T-helper 1 cell treated with Interleukin-12 subunit alpha and Interleukin-12 subunit beta and Interleukin-4 antibody, amounts not matched to agents 30 ng/mL and 1 ng/mL, for 36 hours (primary cell): Measurements from ENCODE around the gene RBP4. TPM values are rescaled to one million over a fixed set of nuclear protein-coding genes. Genes with fewer than 3 reads are reported as not detected.

Source experiments
- intact Hi-C: fragments of 100-400 bp; cut with micrococcal nuclease; formaldehyde crosslinking; loops from one replicate; pipeline ENCODE4 v1.15.1; 2024
- total RNA-seq: library from RNA; stranded (reverse); gene quantifications from 2 replicates; pipeline ENCODE4 v1.2.3, GENCODE V29; 2022

The RBP4 gene
- total RNA-seq = not detected in 2 replicates

- intact Hi-C loops = no loop called here
These were observed at the start of gene RBP4 for GRCh38 chr10:93601146-93601773. RBP4 (minus strand) TSS chr10:93601235; CDS start chr10:93601028, 207 bp downstream.

- intact Hi-C loops = no loop called here
These were observed 38.8 kb upstream of the RBP4 start for GRCh38 chr10:93639791-93640190.

DNA sequence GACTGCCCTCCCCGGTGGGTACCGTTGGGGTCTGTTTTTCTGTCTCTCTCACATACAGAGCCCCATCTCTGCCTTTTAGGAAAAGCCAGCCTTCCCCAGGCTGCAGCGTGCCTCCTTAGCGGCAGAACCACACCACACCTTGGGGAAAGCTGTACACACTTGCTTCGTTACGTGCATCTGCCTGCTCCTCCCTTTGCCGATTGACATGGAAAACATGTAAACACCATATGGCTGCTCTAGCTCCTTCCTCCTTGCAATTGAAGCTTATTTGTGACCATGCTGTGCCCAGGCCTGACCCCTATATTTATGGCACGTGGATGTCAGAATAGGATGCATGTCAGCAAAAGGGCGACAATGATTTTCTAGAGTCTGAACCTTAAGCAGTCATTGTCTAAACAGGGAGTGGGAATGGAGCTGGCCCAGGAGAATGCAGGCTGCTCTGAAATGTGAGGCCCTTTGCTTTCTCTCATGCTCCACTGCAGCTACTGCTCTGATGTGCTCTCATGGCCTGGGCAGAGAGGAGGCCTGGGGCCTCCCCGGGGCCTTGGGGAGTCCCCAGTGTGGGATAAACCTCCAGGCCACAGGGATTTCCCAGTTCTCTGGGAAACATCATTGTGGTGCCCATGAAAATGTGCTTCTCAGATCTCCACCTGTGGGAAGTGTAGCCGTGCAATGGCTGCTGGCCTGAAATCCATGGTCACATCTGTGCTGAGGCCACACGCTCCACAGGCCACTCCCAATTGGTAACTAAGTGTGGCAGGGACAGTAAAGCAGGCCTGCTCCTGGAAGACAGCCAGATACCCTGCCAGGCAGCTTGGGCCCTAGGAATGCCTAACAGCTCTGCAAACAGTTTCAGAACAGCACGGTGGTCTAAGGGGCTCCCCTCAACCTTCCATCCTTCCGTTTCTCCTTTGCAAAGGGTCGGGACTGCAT is 29.9 kb upstream of the RBP4 start:
- intact Hi-C loops = no loop called here

GRCh38 chr10:93629647-93630305 is 28.7 kb upstream of the RBP4 start:
- intact Hi-C loops = no loop called here

GRCh38 chr10:93628858-93629257 is 27.8 kb upstream of the RBP4 start:
- intact Hi-C loops = no loop called here

GRCh38 chr10:93622942-93623341 is 21.9 kb upstream of the RBP4 start:
- intact Hi-C loops = no loop called here

- intact Hi-C loops = no loop called here
These were observed 19.9 kb upstream of the RBP4 start for GRCh38 chr10:93620925-93621324.

- intact Hi-C loops = no loop called here
These were observed 14.7 kb upstream of the RBP4 start for GRCh38 chr10:93615576-93616235.

DNA sequence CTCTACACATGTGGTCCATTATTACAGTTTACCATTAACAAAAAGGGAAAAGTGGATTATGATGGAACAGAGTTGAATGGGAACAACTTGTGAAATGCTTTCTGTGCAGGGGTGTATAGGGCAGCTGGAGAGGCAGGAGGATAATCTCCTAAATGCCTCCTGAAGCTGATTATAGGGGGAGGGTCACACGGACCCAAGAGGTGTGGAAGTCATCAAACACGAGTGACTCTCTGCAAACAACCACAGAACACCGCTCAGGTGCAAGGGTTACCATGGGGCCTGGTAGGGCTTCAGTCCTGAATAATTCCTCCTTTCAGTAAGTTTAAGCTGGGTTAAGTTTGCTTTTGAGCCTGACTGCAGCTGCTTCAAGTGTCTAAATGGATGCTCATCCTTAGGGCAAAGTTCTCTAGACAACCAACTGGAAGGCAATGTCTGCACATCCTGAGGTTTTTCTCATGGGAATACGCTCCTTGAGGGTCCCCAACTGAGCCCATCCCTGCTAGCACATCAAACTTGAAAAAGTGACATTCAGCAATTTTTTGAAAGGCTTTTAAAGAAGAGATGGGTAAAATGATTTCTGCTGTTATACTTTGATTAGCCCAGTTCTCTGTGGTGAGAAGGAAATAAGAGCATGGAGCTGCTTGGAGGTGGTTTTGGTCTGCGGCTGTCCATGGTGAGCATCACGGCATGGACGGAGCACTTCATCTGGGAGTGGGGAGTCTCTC is 13.2 kb upstream of the RBP4 start:
- intact Hi-C loops = no loop called here

GRCh38 chr10:93613126-93613525 is 12.1 kb upstream of the RBP4 start:
- intact Hi-C loops = no loop called here

DNA sequence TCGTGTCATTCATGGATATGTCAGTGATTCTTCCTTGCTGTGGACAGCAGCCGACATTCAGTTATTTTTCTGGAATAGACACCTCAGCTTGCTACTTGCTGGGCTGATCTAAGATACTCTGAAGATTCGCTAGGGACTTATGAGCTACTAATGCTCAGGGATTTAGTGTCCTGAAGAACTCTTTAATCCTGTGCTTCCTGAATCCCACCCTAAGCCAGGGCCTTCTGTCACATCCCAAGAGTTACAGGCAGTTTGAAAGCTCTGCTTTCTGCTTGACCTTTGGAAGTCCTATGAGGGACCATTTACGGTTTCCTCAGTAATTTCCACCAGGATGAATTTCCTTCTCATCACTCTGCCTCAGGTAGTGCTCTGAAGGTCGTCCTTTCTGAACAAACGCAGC is 11.3 kb upstream of the RBP4 start, which contains the start of gene PDE6C:
PDE6C (plus strand) TSS at position 227 of the 400 bp plus-strand sequence. CDS start 189 bp downstream, outside the sequence.
- intact Hi-C loops = no loop called here

- intact Hi-C loops = no loop called here
These were observed 7.4 kb upstream of the RBP4 start for GRCh38 chr10:93608421-93608820.

DNA sequence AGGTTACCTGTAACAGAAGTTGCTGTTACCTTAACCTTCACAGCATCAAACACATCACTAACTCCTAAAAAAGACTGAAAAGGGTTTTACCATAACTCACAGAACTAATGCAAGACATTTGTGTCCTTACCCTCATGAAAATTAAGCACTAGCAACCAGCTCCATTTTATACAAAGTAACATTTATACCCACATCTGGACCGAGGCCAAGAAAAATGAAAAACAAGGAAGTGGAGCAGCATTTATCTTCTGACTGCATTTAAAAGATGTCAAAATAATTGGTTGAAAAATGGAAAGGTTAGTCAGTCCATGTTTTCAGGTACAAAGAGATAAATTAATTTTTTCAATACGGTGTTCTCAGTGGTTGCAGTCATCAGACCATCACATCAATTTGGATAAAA is 3.1 kb upstream of the RBP4 start:
- intact Hi-C loops = no loop called here

GRCh38 chr10:93603023-93603422 is 2.0 kb upstream of the RBP4 start:
- intact Hi-C loops = no loop called here

- intact Hi-C loops = no loop called here
These were observed 733 bp upstream of the RBP4 start for GRCh38 chr10:93601774-93602162.

- intact Hi-C loops = no loop called here
These were observed 439 bp downstream of the RBP4 start for GRCh38 chr10:93600446-93601145.

- intact Hi-C loops = no loop called here
These were observed 1.3 kb downstream of the RBP4 start for GRCh38 chr10:93599778-93600177.

- intact Hi-C loops = no loop called here
These were observed 1.7 kb downstream of the RBP4 start for GRCh38 chr10:93599335-93599734.

DNA sequence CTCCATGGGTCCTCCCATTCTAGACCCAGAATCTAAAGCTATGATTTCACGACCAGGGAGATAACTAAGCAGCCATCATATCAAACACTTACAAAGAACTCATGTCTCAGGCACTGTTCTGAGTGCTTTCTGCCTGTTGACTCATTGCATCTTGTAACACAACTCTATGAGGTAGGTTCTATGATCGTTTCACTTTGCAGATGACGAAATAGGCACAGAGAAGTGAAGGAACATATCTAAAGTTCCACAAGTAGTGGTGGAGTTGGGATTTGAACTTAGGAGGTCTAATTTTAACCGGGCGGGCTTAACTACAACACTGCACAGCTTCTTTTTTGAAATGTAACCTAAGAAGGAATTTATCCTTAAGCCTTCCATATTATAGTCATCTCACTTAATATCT is 2.9 kb downstream of the RBP4 start:
- intact Hi-C loops = no loop called here

GRCh38 chr10:93597075-93597599 is 3.9 kb downstream of the RBP4 start:
- intact Hi-C loops = no loop called here
